H1 (cell line): ENCODE data around the gene CCPG1.

Experiments used
- CEBPB ChIP-seq: IDR thresholded peaks from 2 replicates; pipeline ENCODE4 v1.6.1; 2012; ENCODE audit warnings: low read depth, low read length
- CTCF ChIP-seq, 3 experiments: IDR thresholded peaks; 1 replicate in 2 of 3; 2 replicates in 1 of 3; pipeline versions ENCODE4 v1.5.1 to v1.6.1; 2011; ENCODE audit warnings: low read length in 3 of 3, mild to moderate bottlenecking in 3 of 3, inconsistent platforms in 2 of 3, low read depth in 1 of 3, moderate library complexity in 1 of 3; ENCODE audit not compliant: insufficient read depth in 1 of 3; ENCODE audit errors: control extremely low read depth in 1 of 3
- FOSL1 ChIP-seq: IDR thresholded peaks from 2 replicates; pipeline ENCODE4 v1.6.1; 2011; ENCODE audit warnings: mild to moderate bottlenecking, low read depth, low read length, moderate library complexity; ENCODE audit not compliant: insufficient read depth
- NRF1 ChIP-seq: IDR thresholded peaks from 2 replicates; pipeline ENCODE4 v1.6.1; 2011; ENCODE audit warnings: mild to moderate bottlenecking, low read depth, low read length, improper control_type of control experiment
- POLR2A ChIP-seq, 2 experiments: IDR thresholded peaks; 1 replicate in 1 of 2; 2 replicates in 1 of 2; pipeline ENCODE4 v1.6.1; 2011; ENCODE audit warnings: low read depth in 2 of 2, low read length in 2 of 2, mild to moderate bottlenecking in 2 of 2; ENCODE audit errors: control extremely low read depth in 1 of 2
- TAF1 ChIP-seq: IDR thresholded peaks from 2 replicates; pipeline ENCODE4 v1.6.1; 2011; ENCODE audit warnings: mild to moderate bottlenecking, low read depth, low read length
- YY1 ChIP-seq: IDR thresholded peaks from 2 replicates; pipeline ENCODE4 v1.6.1; 2011; ENCODE audit warnings: low read depth, mild to moderate bottlenecking, low read length

DNA sequence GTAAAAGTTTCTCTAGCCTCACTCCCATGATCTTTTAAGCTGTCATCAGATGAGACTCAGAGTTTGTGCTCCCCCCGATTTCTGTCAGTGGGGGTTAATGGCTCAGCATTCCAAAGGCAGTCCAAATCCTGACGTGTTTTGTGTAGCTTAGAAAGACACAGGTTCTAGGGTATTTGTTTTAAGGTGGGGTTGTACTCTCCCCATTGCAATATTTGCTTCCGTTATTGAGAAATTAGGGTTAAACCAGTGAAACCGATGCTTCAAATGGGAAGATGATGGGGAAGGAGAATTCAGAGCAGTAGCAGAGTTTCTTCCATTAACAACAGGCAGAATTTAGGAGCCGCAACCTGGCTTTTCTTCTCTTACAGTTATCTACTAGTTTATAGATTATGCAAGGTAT is 85.7 kb downstream of the CCPG1 start:
- no peak for TF ChIP-seq CTCF (IDR thresholded peaks at IDR 0.05; ENCODE audit: control extremely low read depth in 1 of 3, insufficient read depth in 1 of 3, low read depth in 1 of 3, low read length in 3 of 3)
- no peak for TF ChIP-seq YY1
- no peak for TF ChIP-seq POLR2A (IDR thresholded peaks at IDR 0.05; ENCODE audit: control extremely low read depth in 1 of 2, low read depth in 2 of 2, low read length in 2 of 2)
- TF ChIP-seq TAF1: no peak
- no peak for TF ChIP-seq NRF1
- TF ChIP-seq CEBPB: no peak
- TF ChIP-seq FOSL1: no peak
